ENCODE measurements around the gene KLK14.

The KLK14 gene

GRCh38 chr19:51084505-51084904 lies 1.8 kb upstream of the KLK14 start:
- DNase-seq = no peak

- no peak for DNase-seq
Observed at GRCh38 chr19:51083783-51084182, 1.1 kb upstream of the KLK14 start.

DNA sequence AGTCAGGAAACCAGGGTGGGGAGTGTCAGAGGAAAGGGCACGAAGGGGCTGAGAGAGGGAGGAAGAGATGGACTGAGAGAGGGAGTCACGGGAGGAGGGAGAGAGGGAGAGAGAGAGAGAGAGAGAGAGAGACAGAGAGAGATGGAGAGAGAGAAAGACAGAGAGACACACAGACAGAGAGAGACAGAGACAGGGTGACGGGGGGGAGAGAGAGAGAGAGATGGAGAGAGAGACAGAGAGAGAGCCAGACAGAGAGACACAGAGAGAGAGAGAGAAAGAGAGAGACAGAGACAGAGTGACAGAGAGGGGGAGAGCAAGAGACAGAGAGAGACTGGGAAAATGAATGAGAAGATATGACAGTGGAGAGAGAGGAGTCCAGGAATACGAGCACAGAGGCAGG lies 494 bp upstream of the KLK14 start:
- no peak for DNase-seq

DNA sequence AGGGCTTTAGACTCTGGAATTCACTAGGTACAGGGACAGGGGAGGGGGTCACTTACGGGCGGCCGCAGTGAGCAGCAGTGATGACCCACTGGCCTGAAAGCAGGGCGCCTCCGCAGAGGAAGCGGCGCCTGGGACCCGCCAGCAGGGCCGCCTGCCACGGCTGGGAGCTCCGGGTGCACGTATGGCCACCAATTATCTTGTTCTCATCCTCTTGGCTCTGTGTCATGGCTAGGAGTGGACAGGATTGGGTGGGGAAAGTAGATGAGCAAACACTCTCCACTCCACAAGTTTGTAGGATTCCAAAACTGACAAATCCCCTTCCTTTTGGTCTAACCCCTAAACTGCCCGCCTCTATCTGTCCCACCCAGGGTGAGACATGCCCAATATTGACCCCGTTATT lies 1.2 kb downstream of the KLK14 start:
- no peak for DNase-seq

DNA sequence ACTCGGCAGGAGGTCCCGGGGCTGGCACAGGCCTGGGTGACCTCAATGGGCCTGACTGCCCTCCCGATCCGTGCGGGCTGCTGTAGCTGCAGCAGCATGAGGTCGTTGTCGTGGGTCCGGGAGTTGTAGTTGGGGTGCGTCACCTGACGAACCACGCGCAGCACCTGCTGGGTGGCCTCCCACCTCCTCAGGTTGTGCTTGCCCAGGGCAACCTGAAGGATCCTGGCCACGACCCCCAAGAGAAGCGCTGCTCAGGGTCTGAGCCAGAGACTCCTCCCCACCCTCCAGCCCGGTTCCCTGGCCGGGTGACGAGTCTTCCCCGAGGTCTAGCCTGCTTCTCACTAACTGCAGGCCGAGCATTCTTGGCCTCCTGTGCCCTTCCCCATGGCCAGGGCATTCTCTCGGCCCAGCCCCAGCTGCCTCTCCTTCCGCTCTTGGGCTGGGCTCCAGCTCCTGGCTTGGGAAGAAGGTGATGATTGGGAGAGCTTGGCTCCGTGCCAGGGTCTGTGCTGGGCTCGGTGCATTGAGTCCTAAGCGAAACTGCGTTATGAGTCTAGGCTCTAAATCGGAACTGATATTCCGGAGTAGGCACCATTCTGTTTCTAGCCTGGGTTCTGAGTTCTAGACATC lies 3.1 kb downstream of the KLK14 start:
- DNase-seq = peak; percentile 87

GRCh38 chr19:51078731-51079130 lies 4.0 kb downstream of the KLK14 start:
- no peak for DNase-seq

DNA sequence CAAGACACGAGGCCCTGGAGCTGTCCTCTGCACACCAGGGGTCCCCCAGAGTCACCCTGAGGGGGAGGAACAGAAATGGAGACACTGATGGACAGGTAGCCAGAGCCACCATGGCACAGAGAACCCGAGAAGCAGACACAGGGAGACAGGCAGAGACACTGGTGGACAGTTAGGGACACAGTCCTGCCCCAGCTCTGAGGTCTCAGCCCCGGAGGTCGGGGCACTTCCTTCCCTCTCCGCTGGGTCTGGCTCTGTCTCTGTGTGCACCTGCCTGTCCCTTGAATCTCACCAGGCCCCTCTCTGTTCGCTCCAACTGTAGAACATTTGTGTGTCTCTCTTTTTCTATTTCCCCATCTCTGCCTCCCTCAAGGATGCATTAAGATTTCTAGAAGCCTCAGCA lies 4.6 kb downstream of the KLK14 start:
- DNase-seq = no peak

DNA sequence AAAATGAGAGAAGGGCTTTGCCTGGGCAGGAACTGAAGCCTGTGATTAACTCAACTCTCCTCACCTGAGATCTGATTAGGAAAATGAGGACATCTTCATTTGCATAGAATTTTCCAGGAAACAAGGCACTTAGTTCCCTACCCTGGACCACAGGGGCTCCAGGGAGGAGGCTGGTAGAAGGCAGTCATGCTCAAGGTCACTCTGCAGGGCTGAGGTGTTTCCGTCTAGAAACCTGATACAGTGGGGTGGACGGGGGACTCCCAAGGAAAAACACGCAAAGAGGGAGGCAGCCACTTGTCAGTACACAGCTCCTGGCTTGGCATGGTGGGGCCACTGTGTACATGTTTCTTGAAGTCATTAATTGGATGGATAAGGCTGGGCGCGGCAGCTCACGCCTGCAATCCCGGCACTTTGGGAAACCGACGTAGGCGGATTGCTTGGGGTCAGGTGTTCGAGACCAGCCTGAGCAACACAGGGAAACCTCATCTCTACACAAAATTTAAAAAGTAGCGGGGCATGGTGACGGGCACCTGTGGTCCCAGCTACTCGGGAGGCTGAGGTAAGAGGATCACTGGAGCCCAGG lies 6.0 kb downstream of the KLK14 start:
- no peak for DNase-seq

DNA sequence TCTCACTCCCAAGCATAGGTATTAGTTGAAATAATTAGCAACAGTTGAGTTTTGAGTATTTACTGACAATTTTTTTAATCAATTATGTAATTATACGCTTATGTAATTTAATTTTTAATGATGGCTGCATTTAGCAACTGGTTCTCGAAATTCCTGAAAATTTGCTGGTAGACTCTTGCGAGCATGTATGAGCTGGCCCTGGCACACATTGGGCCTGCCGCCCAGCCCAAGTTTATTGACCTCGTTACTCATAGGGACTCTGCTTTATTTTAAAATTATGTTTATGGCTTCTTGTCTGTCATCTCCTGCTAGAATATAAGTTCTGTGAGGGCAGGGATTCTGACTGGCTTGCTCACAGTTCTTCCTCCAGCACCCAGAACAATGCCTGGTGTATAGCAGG lies 6.7 kb downstream of the KLK14 start:
- DNase-seq = no peak

DNA sequence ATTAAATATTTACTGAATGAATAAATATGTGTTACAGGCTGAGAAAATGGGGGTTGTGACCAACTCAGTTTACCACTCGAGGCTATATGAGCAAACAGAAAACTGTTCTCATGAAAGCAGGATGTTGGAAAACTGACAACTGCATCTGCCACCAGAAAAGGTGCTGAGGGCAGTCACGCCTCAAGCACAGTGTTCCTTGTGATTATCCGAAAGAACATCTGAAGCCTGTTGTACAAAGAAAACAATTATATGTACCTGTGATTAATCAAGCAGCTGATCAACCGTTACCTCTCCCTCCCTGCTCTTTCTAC lies 11.6 kb downstream of the KLK14 start:
- peak; percentile 72 for DNase-seq

DNA sequence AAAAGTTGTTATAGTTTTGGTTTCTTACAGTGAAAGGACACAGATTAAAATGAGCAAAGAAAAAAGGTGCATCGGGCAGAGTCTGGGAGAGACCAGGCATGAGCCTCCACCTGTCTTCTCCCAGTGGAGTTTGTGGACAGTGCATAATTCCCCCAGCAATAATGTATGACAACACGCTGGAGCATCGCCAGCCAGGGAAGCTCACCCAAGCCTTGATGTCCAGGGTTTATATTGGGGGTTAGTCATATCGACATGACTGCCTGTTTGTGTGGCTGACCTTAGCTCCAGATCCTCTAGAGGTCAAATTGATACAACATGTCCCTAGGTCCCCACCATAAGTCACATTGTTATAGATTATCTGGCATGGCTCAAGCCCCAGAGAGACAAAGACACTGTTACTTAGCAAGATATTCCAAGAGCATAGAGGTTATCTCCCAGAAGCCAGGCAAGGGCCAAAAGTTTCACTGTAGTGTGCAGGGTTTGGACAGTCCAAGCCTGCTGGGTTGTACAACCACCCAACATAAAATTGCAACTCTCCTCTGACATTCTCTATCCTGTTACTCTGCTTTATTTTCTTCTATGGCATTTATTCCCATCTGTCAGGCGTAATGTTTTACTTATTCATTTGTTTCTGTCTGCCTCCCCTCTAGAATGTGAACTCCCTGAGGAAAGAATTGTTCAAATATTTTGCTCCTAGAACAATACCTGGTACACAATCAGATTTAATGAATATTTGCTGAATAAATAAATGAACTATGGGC lies 12.2 kb downstream of the KLK14 start:
- DNase-seq = peak; percentile 30

DNA sequence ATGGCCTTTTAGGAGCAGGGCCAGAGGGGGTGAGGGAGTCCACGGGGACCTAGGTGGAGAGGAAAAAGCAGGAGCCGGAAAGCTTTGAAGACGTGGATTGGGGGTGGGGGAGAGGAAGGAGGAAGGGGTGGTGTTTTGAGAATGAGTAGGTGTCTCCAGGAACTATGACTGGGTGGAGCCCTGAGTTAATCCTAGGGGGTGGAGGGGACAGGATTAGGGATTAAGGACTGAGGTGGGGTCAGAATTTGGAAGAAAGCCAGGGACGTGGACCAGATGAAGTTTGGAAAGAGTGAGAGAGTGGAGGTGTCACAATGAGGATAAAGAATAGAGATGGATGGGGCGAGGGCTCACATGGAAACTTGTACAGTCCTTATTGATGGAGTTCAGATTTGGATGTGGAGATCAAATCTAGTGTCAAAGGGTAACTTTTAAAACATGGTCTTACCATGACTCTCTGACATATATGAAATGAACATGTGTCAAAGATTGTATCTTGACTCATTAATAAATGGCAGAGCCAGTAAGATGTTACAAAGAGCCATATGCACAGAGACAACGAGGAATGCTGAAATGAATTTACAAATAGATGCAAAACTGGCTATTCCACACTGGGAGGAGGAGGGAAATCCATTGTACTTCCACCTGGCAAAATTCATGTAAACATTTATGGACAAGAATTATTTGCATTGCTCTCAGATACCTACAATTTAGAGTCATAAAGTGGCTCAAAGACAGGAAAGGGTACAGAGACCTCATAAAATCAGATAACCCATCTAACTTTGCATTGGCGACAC lies 16.1 kb downstream of the KLK14 start:
- DNase-seq = no peak

- DNase-seq = no peak
Observed at GRCh38 chr19:51065221-51065960, 17.3 kb downstream of the KLK14 start.

DNA sequence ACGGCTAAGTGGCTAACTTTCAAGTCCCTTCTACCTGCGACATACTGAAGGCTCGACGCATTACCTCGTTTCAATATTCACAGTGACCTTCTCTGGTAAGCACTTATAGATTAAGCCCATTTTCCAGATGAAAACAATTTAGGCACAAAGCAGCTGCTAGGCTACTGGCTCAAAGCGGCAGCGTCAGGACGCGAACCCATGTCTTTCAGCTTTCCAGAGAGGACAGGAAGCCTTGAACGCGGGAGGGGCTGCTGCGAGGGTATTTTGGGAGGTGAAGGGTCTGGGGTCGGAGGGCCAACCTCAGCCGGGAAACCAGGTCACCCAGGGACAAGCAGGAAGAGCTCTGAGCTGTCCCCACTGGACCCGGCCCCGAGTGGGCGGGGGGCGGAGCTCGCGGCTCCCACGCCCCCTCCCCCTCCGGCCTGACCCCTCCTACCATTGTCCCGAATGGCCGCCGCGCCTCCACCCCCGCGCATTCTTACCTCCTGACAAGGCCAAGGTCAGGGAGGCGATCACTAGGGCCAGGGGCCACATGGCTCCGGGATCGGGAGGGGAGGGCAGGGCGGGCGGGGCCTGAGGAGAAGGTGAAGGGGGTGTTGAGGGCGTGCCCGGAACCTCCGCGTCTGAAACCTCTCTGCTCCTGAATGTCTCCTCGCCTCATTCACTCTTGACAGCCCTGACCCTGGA lies 18.0 kb downstream of the KLK14 start, which contains the start of gene KLK13:
KLK13 (minus strand) TSS at position 559 of the 687 bp plus-strand sequence; CDS start at position 534, 25 bp downstream.
- DNase-seq = no peak

DNA sequence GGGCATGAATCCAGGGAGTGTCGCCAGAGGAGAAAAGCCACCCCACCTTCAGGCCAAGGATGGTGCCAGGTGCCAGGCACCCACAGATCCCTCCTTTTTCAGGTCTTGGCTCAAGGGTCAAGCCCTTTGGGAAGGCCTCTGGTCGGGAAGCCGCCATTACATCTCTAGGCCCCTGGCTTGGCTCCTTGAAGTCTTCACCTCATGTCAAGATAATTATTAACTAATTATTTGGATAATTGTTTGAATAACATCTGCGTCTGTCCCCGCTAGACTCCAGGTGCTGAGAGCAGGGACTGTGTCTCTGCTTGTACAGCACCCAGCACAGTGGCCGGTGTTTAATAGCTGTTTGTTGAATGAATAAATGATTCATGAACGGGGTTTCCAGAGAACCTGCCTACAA lies 19.0 kb downstream of the KLK14 start:
- DNase-seq = no peak

DNA sequence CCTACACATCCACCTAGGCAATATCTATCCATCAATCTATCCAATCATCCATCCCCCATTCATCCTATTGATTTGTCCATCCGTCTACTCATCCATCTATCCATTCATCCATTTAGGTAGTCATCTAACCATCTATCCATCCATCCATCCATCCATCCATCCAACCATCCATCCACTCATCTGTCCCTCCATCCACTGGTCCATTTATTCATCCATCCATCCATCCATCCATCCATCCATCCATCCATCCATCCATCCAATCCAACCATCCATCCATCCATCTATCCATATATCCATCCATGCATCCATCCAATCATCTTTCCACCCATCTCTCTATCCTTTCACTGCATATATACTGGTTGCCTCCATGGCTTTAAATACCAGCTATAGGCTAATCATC lies 21.7 kb downstream of the KLK14 start:
- no peak for DNase-seq

GRCh38 chr19:51060336-51060735 lies 22.4 kb downstream of the KLK14 start:
- DNase-seq = no peak

GRCh38 chr19:51059715-51060114 lies 23.0 kb downstream of the KLK14 start:
- DNase-seq = no peak

- no peak for DNase-seq
Observed at GRCh38 chr19:51055866-51056265, 26.8 kb downstream of the KLK14 start.

DNA sequence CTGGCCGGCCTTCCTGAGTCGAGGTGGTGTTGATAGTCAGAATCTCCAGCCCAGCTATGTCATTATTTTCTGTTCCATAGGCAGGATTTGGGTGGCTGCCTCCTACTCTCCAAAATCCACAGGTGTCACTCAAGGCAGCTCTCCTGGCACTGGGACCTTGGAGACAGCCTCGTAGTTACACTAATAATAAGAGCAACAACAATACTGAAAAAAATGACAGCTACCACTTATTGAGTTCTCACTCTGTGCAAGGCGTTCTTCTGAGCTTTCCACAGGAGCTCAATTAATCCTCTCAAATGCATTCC lies 35.7 kb downstream of the KLK14 start:
- DNase-seq = peak; percentile 94

- DNase-seq = no peak
Observed at GRCh38 chr19:51044327-51044726, 38.4 kb downstream of the KLK14 start.

- no peak for DNase-seq
Observed at GRCh38 chr19:51043497-51043896, 39.2 kb downstream of the KLK14 start.

DNA sequence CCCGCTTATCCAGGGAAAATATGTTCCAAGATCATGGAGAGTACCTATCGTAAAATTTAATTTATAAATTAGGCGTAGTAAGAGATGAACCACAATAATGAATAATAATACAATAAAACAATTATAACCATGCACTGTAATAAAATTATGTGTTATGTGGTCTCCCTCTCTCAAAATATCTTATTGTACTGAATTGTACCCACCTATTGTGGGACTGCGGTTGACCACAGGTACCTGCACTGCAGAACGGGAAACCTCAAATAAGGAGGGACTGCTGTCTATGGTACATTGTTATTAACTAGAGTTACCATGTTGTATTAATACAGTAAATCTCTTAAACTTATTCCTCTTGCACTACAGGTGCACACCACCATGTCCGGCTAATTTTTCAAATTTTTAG lies 42.5 kb downstream of the KLK14 start:
- no peak for DNase-seq

Data from NCI-H2029 (cell line).